Cardiac muscle cell (in vitro differentiated cells and primary cell): ENCODE results near the gene MYBBP1A. TPM values are rescaled to one million over a fixed set of nuclear protein-coding genes. Genes with fewer than 3 reads are reported as not detected.

Experiments
- DNase-seq, 2 donors: peaks; one replicate each; pipeline versions ENCODE4 v3.0.0 to v3.0.0-alpha.2; 2010 to 2017; ENCODE audit warnings: low read depth in 1 of 2, low spot score in 1 of 2
- H3K27ac ChIP-seq: fragments of 200-600 bp; sonication (generic); 2 replicates; pipeline ENCODE4 v1.5.1; 2016
- H3K27me3 ChIP-seq: fragments of 200-600 bp; sonication (generic); 2 replicates; pipeline ENCODE4 v1.6.0; 2016; ENCODE audit warnings: control low read depth
- H3K36me3 ChIP-seq: fragments of 200-600 bp; sonication (generic); 2 replicates; pipeline ENCODE4 v1.5.1; 2016; ENCODE audit warnings: control low read depth
- H3K4me1 ChIP-seq: fragments of 200-600 bp; sonication (generic); 2 replicates; pipeline ENCODE4 v1.8.1; 2017; ENCODE audit warnings: low read depth, mild to moderate bottlenecking, mixed run types
- H3K4me3 ChIP-seq: fragments of 200-600 bp; sonication (generic); 2 replicates; pipeline ENCODE4 v1.5.1; 2016; ENCODE audit warnings: mild to moderate bottlenecking
- H3K9me3 ChIP-seq: fragments of 200-600 bp; sonication (generic); 2 replicates; pipeline ENCODE4 v1.5.1; 2017; ENCODE audit warnings: low read depth, mild to moderate bottlenecking, control low read depth
- CTCF ChIP-seq: IDR thresholded peaks from 2 replicates; pipeline ENCODE4 v1.5.1; 2012; ENCODE audit warnings: low read depth, mild to moderate bottlenecking, low read length
- polyA plus RNA-seq: library from polyadenylated mRNA; unstranded; fragments of >200 nt; fragmentation: Nextera tagmentation; extraction: Ambion mirVana; gene quantifications from 2 replicates; pipeline ENCODE4 v1.2.1, GENCODE V29; 2016
- total RNA-seq: library from RNA; depleted of rRNA; stranded (reverse); fragments of >200 nt; gene quantifications from 2 replicates; pipeline ENCODE4 v1.2.3, GENCODE V29; 2016

The MYBBP1A gene
- total and polyA plus RNA-seq, 2 experiments from 2014 or later, result 51.5 to 57.1 TPM

GRCh38 chr17:4512156-4513112 is 42.8 kb downstream of the MYBBP1A start:
- no peak for DNase-seq
- no peaks in the 10 kb centered on the region for H3K27me3 ChIP-seq
- no peaks in the 10 kb centered on the region for H3K36me3 ChIP-seq
- H3K4me1 ChIP-seq, result peaks cover 8% of the 10 kb centered on the region
- H3K9me3 ChIP-seq, result no peaks in the 10 kb centered on the region
- H3K27ac ChIP-seq, result no peak overlapping the region
- TF ChIP-seq CTCF, result no peak
- H3K4me3 ChIP-seq, result no peak overlapping the region

DNA sequence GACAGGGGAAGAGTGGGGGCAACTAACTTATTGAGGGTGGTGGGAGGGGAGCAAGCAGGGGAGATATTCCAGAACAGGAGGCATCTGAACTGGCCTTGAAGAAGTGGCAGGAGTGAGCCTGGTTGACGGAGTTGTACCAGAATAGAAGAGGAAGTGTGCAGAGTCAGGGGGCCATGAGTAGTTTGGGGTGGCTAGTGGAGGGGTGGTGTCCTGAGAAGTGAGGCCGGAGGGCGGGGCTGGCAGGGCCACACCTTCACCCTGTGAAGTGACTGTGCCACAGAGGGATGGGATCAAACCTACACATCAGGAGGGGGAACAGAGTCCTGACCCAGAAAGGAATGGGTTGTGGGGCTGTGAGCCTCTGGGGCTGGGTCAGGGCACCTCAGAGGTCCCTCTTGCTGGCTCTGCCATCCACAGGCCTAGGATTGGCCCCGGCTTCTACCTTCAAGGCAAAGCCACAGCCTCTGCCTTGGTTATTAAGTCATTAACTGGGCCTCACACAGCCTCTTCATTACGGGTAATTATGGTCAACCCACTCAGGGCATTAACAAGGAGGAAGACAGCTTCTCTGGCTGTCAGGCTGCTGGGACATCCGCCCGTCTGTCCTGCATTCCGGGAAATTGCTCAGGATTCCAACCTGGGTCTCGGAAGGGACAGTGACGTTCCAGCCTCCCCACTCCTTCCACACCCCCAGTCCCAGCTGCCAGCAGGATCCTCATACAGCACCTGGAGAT is 43.8 kb downstream of the MYBBP1A start:
- TF ChIP-seq CTCF, result no peak
- Histone ChIP-seq H3K4me1 (peaks cover 8% of the 10 kb centered on the region), H3K4me3 (no peak overlapping the region), H3K27ac (no peak overlapping the region), H3K36me3 (no peaks in the 10 kb centered on the region), H3K27me3 (no peaks in the 10 kb centered on the region), H3K9me3 (no peaks in the 10 kb centered on the region)
- no peak for DNase-seq

GRCh38 chr17:4510618-4510941 is 44.6 kb downstream of the MYBBP1A start:
- Histone ChIP-seq H3K27ac (no peak overlapping the region), H3K4me3 (no peak overlapping the region), H3K27me3 (no peaks in the 10 kb centered on the region), H3K4me1 (peaks cover 8% of the 10 kb centered on the region), H3K9me3 (no peaks in the 10 kb centered on the region), H3K36me3 (no peaks in the 10 kb centered on the region)
- TF ChIP-seq CTCF, result no peak
- no peak for DNase-seq

GRCh38 chr17:4509923-4510617 is 45.1 kb downstream of the MYBBP1A start:
- DNase-seq, result no peak
- Histone ChIP-seq H3K27ac (no peak overlapping the region), H3K9me3 (no peaks in the 10 kb centered on the region), H3K4me1 (peaks cover 8% of the 10 kb centered on the region), H3K4me3 (no peak overlapping the region), H3K36me3 (no peaks in the 10 kb centered on the region), H3K27me3 (no peaks in the 10 kb centered on the region)
- no peak for TF ChIP-seq CTCF

DNA sequence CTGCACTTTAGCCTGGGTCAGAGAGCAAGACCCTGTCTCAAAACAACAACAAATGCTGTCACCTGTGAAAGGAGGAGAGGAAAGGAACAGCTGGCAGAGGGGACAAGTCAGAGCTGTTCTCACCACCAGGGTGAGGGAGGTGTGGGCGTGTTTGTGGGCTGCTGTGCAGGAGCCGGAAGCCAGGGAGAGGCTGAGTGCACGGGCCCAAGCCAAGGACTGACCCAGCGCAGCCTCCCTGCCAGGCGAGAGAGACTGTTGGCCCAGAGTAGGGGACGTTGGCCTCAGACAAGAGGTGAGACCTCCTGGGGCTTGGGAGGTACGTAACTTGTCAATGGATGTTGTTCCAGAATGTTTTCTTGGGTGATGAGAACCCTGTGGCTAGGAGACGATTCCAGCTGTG is 45.8 kb downstream of the MYBBP1A start:
- Histone ChIP-seq H3K4me3 (no peak overlapping the region), H3K36me3 (no peaks in the 10 kb centered on the region), H3K9me3 (no peaks in the 10 kb centered on the region), H3K4me1 (peaks cover 8% of the 10 kb centered on the region), H3K27ac (no peak overlapping the region), H3K27me3 (no peaks in the 10 kb centered on the region)
- no peak for DNase-seq
- no peak for TF ChIP-seq CTCF
